Bone marrow (tissue), 2 donors: ENCODE results near the gene CLDN6.

ENCODE experiments used
- DNase-seq, 2 donors: peaks; one replicate each; lab custom pipeline; 2025; lab: John Stamatoyannopoulos, UW

Gene CLDN6

DNA sequence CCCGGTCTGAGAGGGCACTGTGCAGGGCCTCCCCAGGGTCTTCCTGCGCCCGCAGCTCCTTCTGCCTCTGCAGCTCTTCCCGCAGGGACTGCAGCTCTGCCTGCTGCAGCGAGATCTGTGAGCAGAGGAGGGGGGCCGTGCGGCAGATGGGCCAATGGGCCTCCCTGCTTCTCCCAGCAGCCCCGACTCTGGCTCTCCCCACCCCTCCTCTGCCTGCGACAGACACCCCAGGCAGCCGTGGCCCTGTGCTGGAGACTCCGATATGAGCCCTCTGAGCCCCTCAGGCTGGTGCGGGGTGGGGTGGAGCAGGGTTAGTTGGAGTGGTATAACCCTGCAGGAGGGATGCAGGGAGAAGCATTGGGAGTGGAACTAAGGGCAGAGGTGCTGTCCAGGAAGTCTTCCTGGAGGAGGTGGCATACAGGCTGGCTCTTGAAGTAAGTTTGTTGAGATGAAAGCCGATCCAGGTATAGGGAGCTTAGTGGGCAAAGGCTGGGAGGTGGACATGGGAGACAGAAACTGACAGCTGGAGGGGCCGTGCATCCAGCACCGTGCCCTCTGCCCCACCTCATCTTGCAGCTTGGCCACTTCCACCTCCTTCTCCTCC is 10.8 kb upstream of the CLDN6 start:
- DNase-seq: no peak

DNA sequence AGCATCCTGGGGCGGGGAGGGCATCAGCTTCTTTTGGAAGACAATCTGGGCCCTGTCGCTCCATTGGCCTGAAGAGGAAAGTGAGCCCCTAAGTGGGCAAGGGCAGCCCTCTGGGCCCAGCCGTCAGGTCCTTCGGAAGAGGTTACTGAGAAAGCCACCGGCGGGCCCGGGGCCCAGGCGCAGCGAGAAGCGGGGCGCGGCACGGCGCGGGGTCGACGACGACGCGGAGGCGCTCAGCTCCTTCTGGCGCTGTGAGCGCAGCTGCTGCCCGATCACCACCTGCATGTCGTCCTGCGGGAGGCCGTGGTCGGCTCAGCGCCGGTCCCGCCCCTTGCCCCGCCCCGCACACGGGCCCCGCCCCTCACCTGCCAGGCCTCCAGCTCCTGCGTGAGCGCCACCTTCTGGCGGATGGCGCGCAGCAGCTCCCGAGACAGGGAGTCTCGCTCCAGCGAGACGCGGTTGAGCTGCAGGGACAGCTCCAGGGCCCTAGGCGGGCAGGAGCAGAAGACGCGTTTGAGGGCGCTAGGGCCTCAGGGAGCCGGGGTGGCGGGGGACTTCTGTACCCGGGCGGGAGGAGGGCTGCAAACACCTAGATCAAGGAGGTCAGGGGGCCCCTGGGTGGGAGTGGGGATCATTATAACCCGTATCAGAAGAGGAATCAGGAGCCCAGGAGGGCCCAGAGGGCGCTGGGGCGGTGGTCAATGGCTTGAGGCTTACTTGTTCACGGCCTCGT is 10.2 kb upstream of the CLDN6 start:
- DNase-seq: peak in 1 of 2 donors; percentile 38

DNA sequence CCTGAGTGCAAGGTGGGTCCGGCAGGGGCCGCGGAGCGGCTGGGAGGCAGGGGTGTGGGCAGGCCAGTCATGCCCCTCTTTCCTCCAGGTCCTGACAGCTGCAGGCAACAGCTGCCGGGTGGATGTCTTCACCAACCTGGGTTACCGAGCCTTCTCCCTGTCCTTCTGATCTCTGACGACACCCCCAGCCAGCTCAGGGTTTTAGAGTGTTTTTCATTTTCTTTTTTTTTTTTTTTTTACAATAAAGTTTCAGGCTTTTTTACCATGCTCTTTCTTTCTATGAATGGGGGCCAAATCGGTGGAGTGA is 9.5 kb upstream of the CLDN6 start:
- DNase-seq: no peak

DNA sequence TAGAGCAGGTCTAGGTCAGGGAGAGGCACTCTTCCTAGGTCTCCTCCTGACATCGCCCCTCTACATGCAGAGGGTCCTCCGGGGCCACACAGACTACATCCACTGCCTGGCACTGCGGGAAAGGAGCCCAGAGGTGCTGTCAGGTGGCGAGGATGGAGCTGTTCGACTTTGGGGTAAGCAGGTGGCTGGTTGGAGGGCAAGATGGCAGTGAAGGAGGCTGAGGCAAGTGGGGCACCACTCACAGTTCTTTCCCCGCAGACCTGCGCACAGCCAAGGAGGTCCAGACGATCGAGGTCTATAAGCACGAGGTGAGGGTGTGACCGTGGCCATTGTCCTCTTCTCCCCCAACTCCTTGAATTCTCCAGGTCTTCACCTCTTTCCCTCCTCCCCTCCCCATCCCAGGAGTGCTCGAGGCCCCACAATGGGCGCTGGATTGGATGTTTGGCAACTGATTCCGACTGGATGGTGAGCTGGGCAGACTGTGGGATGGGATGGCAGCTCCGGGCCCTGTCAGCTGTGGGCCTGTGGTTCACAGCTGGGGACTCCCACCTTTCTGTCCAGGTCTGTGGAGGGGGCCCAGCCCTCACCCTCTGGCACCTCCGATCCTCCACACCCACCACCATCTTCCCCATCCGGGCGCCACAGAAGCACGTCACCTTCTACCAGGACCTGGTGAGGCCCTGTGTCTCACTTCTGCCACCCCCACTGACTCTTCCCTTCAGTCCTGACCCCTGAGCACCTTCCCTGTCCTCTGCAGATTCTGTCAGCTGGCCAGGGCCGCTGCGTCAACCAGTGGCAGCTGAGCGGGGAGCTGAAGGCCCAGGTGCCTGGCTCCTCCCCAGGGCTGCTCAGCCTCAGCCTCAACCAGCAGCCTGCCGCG is 8.9 kb upstream of the CLDN6 start:
- DNase-seq: no peak

DNA sequence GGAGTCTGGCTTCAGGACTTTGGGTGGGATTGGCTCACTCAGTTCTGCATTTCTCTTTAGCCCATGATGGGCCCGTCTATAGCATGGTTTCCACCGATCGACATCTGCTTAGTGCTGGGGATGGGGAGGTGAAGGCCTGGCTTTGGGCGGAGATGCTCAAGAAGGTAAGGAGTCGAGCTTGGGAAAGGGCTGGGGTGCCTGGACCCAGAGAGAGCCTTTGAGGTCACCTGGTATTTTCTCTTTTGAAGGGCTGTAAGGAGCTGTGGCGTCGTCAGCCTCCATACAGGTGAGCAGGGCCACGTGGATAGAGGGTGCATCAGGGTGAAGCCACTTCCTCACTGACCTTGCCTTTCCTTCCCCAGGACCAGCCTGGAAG is 8.0 kb upstream of the CLDN6 start:
- DNase-seq: no peak

DNA sequence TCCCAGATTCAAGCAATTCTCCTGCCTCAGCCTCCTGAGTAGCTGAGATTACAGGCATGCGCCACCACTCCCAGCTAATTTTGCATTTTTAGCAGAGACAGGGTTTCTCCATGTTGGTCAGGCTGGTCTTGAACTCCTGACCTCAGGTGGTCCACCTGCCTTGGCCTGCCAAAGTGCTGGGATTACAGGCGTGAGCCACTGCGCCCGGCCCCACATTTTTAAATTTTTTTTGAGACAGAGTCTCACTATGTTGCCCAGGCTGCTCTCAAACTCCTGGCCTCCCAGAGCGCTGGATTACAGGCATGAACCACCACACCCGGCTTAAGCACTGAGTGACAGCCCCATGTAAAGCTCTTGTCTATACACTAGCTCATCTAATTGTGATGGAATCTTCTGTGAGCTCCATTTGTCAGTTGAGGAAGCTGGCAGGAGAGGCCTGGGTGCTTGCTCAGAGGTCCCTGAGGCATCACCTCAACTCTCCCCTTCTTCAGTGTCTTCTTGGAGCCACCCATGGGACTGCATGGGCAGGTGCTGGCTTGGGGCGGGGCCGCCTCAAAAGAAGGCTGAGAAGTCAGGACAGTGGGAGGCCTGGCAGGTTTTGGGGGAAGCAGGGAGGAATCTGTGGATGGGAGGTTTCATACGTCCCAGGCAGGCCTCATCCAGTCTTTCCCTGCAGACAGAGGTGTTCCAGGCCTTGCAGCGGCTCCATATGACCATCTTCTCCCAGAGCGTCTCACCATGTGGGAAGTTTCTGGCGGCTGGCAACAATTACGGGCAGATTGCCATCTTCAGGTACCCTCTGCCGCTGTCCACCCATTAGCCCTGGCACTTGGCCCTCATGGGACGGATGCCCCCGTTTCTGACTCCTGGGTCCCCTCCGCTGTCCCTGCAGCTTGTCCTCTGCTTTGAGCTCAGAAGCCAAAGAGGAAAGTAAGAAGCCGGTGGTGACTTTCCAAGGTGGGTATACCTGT is 7.3 kb upstream of the CLDN6 start:
- no peak for DNase-seq

DNA sequence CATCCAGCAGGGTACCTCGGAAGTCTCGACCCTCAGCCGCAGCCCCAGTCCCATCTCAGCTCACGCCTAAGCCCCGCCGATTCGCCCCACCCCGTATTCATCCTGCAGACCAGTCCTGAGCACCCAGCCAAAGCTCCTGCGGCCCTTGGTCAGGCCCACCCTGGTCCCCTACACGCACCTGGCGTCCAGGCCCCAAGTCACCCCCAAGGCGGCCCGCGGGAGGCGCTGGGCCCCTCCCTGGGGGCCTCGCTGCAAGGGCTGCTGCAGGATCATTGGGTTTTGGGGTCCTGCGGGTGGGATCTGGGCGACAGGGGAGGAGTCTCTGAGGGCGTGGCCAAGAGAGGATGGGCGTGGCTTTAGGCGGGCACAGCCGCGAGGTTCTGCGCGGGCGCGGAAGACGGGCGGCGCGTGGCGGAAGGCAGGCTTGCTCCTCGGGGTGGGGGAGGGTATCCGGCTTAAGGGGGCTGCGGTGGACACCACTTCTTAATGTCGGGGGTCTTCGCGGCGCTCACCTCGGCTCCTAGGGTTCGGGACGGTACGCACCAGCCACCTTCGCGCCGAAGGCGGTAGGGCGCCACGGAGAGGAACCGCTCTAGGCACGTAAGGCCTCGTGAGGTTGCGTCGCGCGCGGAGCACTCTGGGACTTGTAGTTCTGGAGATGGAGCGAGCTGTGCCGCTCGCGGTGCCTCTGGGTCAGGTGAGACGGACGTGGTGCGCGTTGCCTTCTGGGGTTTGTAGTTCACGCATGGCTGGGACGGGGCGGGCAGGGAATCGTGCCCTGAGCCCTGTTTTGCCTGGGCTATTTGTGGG is 5.9 kb upstream of the CLDN6 start, which contains the start of the genes HCFC1R1 and THOC6:
Gene HCFC1R1 (minus strand): TSS at position 274 of the 810 bp plus-strand sequence. CDS start 1 bp downstream, at position 273.
Gene THOC6 (plus strand): TSS at position 367 of the 810 bp plus-strand sequence. CDS start 292 bp downstream, at position 659.
- DNase-seq: peak; percentile 89 to 91

DNA sequence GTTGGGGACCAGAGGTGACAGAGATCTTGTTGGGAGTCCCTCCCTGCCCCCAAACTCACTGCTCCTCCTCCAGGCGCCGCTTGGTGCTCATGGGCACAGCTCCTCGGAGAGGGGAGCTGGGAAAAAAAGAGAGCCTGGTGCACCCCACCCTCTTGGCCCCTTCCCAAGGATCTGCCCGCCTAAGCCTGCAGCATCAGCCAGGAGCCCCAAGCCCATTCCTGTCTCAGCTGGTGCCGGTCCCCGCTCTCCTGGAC is 5.4 kb upstream of the CLDN6 start:
- no peak for DNase-seq

DNA sequence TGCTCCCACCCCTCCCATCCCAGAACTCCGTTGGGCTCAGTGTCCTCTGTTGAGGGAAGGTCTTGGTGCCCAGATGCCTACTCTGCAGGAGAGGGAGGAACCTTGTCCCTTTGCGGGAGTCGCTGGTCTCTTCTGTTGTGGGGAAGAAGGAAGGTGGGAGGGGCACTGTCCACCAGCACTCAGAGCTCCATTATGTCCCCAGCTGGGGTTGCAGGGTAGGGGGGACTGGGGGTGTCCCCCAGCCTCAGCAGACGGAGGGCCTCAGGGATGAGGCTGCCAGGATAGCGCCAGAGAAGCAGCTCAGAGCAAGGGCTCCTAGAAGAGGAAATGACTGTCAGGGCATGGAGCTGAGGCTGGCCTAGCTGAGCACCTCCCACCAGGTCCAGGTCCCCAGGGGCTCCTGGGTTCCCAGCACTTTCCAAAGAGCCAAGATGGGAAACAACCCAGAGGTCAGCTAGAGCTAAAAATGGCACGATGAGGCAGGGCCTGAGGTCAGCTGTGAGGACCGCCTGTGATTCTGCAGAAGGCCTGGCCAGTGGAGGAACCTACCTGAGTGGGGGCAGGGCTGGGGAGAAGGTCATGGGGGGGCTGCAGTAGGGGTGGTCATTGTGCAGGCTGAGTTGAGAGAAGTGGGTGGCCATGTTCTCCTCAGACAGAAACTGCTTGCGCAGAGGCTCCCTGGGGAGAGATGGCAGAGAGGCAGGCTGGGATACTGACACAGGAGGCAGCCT is 4.9 kb upstream of the CLDN6 start:
- DNase-seq: no peak

DNA sequence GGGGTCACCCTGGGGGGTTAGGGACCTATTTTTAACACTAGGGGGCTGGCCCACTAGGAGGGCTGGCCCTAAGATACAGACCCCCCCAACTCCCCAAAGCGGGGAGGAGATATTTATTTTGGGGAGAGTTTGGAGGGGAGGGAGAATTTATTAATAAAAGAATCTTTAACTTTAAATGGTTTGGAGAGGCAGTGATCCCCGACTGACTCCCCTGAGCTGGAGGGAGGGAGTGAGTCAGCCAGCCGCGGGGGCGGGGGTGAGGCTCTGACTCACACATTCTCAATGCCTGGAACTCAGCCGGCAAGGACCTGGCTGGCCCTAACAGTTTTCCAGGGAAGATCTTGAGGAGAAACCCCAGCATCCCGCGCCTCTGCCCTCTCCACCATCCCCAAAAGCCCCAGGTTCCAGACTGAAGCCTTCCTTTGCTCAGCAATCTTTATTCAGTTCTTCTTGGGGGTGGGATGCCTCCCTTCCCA is 4.3 kb upstream of the CLDN6 start:
- DNase-seq: peak; percentile 56 to 58

DNA sequence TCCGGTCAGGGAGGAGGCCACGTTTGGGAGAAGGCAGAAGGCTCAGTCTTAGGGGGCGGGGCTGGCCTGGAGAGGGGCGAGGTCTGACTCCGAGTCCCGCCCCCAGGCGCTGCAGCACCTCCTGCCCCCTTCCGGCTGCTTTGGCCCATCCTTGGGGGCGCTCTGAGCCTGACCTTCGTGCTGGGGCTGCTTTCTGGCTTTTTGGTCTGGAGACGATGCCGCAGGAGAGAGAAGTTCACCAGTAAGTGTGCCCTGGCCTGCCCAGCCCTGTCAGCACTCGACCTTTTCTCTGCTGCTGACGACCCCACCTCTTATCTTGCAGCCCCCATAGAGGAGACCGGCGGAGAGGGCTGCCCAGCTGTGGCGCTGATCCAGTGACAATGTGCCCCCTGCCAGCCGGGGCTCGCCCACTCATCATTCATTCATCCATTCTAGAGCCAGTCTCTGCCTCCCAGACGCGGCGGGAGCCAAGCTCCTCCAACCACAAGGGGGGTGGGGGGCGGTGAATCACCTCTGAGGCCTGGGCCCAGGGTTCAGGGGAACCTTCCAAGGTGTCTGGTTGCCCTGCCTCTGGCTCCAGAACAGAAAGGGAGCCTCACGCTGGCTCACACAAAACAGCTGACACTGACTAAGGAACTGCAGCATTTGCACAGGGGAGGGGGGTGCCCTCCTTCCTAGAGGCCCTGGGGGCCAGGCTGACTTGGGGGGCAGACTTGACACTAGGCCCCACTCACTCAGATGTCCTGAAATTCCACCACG is 3.6 kb upstream of the CLDN6 start:
- peak; percentile 57 to 63 for DNase-seq

DNA sequence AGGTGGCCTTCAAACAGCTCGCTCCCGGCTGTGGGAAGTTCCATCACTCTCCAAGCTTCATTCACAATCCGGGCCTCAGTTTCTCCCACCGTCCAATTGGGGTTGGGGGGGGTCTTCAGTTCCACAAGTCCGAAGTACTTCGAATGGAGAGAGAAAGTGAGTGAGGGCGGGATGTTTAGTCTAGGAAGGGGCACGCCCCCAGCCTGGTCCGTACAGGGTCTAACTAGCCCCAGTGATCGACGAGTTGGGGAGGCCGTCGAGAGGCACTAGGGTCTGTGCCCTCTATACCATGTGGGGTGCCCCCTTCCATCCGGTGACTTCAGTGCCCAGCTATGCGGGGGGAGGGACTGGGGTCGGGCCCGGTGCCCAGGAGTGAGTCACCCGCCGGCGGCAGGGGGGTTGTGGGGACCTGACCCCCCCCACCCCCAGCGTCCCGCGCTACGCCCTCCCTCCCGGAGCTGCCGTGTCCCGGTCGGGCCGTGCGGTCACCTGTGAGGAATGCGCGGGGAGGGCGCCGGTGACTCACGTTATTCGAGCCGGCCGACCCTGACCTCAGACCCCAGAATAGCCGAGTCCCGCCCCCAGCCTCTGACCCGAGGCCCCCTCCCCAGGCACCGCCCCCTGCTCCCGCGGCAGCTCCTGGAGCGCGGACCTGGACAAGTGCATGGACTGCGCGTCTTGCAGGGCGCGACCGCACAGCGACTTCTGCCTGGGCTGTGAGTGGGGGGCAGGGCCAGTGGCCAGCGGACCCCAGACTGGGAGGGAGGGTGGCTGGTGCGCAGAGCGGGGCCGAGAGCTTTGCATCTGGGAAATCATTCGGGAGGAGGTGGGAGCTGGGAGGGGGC is 2.8 kb upstream of the CLDN6 start:
- DNase-seq: peak; percentile 58 to 64

DNA sequence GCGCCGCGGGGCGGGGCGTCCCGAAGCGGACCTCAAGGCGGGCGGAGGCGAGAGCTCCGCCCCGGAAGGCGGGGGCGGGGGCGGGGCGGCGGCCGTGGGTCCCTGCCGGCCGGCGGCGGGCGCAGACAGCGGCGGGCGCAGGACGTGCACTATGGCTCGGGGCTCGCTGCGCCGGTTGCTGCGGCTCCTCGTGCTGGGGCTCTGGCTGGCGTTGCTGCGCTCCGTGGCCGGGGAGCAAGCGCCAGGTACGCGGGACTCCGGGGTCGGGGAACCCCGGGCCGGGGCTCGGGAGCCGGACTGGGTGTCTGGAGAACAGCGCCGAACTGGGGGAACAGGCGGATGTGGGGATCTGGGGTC is 2.2 kb upstream of the CLDN6 start, which contains the start of gene TNFRSF12A:
Gene TNFRSF12A (plus strand): TSS at position 122 of the 357 bp plus-strand sequence. CDS start 30 bp downstream, at position 152.
- DNase-seq: peak; percentile 44 to 60

DNA sequence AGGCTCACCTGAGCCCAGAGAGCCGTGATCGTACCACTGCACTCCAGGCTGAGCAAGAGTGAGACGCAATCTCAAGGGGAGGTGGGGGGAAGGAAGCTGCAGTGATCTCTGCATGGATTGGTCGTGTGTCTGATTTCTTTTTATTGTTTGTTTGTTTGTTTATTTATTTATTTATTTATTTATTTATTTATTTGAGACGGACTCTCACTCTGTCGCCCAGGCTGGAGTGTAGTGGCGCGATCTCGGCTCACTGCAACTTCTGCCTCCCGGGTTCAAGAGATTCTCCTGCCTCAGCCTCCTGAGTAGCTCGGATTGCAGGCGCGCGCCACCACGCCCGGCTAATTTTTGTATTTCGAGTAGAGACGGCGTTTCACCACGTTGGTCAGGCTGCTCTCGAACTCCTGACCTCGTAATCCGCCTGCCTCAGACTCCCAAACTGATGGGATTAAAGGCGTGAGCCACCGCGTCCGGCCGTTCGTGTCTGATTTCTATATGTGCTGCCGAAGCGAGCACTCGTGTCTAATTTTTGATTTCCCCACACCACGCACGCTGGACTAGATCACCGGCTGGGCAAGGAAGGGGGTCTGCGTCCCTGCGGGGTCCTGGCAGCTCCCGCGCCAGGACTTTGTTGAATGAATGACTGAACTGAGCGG is 1.7 kb upstream of the CLDN6 start:
- DNase-seq: no peak

DNA sequence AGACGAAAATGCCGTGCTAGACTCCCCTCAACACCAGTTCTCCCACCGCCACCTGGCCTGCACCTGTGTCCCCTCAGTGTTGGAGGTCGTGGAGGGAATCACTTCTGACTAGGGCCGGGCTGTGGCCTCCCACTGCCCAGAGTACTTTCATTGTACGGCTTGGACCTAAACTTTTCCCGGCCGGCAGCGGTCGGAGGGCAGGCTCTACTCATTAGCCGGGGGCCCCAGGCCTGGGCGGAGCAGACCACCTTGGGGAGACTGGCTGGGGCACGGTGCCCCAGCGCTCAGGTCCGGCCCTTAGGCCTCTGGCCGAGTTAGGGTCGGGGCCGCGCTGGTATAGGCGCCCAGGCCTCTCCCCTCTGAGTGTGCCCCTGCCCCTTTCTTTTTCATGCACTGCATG is 639 bp downstream of the CLDN6 start:
- no peak for DNase-seq

DNA sequence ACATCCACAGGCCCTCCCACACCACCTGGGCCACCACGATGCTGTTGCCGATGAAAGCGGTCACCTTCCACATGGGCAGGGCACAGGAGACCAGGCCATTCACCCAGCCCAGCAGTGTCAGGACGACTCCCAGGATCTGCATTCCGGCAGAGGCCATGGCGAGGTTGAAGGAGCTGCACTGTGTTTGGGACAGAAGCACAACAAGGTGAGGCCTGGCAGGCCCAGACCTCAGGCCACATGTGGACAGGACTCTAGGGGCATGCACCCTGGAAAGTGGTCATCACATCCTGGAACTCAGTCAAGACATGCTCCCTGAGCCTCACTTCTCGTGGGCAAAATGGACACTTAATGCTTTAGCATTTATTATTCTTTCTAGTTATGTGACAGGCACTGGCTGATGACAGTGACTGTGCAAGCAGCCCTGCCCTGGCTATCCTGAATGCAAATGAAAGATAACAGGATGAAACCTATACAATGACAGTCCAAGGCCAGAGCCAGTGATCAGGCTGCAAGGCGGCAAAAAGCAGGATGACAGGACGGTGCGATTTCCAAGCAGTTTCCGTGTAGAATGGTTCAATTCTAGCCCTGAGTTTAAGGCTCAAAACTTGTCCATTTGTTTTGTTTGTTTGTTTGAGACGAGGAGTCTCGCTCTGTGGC is 2.0 kb downstream of the CLDN6 start:
- DNase-seq: no peak

DNA sequence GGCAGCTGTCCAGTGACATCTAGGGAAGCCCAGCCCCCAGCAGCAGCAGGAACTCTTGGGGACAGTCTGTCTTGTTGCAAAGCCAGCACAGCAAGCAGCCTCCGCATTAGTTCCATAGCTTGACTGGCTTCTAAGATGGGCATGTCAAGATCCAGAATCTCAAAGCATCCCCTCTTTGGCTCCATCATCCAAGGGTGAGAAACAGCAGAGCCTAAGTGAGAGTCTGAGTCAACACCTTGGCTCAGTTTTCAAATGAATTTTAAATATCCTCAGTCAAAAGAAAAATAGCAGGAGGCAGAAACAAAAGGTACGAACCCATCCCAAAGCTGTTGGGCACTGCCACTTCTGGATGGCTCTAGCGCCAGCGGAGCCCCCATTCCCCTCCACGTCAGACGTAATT is 3.0 kb downstream of the CLDN6 start:
- no peak for DNase-seq
